Measurements from ENCODE around the gene TM2D1.

Gene TM2D1

DNA sequence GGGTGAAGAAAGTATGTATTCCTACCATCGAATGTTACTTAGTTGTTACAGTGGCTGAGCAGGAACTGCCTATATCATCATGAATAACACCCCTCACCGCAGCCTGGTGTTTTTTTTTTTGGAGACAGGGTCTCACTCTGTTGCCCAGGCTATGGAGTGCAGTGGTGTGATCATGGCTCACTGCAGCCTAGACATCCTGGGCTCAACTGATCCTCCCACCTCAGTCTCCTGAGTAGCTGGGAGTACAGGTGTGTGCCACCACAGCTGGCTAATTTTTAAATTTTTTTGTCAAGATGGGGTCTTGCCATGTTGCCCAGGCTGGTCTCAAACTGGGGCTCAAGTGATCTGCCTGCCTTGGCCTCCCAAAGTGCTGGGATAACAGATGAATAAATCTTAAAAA lies 24.6 kb upstream of the TM2D1 start:
- TF ChIP-seq, protein P1, sequence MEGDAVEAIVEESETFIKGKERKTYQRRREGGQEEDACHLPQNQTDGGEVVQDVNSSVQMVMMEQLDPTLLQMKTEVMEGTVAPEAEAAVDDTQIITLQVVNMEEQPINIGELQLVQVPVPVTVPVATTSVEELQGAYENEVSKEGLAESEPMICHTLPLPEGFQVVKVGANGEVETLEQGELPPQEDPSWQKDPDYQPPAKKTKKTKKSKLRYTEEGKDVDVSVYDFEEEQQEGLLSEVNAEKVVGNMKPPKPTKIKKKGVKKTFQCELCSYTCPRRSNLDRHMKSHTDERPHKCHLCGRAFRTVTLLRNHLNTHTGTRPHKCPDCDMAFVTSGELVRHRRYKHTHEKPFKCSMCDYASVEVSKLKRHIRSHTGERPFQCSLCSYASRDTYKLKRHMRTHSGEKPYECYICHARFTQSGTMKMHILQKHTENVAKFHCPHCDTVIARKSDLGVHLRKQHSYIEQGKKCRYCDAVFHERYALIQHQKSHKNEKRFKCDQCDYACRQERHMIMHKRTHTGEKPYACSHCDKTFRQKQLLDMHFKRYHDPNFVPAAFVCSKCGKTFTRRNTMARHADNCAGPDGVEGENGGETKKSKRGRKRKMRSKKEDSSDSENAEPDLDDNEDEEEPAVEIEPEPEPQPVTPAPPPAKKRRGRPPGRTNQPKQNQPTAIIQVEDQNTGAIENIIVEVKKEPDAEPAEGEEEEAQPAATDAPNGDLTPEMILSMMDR (conservative IDR thresholded peaks at IDR 0.05): no peak
- no peak overlapping the region for H3K27ac ChIP-seq

DNA sequence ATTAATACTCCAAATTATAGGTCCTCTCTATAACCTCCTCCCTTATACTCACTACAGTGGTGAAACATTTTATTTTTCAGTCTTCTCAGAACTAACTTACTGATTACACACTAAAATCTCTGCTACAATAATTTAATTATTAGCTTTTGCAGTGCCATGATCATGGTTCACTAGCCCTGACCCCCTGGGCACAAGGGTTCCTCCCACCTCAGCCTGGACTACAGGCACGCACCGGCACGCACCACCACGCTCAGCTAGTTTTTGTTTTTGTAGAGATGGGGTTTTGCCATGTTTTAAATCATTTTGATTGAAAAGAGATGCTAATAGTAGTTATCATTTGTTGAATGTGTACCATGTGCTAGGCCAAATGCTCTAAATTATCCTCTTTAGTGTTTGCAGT lies 23.6 kb upstream of the TM2D1 start:
- TF ChIP-seq, protein P1 (conservative IDR thresholded peaks at IDR 0.05): no peak
- H3K27ac ChIP-seq: no peak overlapping the region

DNA sequence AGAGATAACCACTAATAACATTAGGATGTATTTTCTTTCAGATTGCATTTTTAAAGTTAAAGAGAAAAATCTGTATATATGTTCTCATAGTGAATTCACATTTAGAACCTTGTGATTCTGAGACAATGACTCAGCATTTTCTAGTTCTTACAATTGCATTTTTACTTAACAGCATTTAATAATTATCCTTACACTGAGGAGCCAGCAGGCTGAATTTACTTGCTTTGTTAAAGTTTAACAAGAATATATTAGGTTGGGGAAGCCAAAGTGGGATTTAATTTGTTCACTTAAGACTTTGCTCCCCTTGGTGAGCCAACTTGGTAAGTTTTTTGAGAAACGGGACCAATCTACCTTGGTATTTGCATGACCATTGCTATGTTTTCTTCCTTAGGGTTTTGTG lies 21.9 kb upstream of the TM2D1 start:
- TF ChIP-seq, protein P1 (conservative IDR thresholded peaks at IDR 0.05): no peak
- peak overlapping the region; percentile 5; the same call in 1 of the 2 replicates for H3K27ac ChIP-seq

DNA sequence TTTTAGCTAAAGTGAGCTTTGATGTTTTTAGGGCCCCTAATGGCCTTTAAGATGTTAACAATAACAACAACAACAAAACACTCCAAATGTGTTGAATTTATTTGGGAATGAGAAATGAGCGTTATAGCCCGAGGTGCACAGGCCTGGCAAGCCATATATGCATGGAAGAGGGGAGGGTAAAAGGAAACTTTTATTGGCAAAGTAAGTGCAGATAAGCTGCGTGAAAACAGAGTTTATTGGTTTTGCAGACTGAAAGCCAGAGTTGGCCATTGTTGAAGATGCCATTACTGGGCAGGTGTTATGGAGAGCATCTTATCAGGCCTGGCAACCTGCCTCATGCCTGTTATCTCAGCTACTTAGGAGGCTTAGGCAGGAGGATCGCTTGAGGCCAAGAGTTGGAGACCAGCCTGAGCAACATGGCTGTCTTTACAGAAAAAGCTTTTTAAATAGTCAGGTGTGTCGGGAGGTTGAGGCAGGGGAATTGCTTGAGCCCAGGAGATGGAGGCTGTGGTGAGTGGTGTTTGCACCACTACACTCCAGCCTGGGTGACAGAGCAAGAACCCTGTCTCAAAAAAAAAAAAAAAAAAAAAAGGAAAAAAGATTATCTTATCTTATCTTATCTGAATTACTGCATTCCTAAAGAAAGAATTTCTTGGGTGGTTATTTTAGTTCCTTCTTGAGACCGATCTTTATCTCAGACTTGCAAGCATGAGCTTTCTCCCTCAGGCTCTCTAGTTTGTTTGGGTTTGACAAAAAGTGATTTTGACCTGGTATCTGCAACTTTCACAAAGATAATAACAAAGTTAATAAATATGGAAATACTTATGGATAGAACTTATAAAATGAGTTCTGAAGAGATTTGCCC lies 19.0 kb upstream of the TM2D1 start:
- TF ChIP-seq, protein P1 (conservative IDR thresholded peaks at IDR 0.05): no peak
- peak overlapping the region; percentile 99 for H3K27ac ChIP-seq

DNA sequence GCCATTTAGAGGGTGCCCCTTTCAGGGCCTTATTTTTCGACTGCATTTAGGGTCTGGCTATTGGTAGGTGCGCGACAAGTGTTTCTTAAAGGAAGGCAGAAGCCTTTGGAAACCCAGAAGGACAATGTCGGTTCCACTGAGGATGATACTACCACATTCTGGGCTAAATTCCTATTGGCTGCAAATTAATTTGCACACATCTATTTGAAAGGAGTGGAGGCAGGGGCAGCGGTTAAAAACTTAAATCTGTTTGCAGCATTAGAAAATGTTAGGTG lies 18.4 kb upstream of the TM2D1 start:
- H3K27ac ChIP-seq: peak overlapping the region; percentile 99
- TF ChIP-seq, protein P1 (conservative IDR thresholded peaks at IDR 0.05): no peak

DNA sequence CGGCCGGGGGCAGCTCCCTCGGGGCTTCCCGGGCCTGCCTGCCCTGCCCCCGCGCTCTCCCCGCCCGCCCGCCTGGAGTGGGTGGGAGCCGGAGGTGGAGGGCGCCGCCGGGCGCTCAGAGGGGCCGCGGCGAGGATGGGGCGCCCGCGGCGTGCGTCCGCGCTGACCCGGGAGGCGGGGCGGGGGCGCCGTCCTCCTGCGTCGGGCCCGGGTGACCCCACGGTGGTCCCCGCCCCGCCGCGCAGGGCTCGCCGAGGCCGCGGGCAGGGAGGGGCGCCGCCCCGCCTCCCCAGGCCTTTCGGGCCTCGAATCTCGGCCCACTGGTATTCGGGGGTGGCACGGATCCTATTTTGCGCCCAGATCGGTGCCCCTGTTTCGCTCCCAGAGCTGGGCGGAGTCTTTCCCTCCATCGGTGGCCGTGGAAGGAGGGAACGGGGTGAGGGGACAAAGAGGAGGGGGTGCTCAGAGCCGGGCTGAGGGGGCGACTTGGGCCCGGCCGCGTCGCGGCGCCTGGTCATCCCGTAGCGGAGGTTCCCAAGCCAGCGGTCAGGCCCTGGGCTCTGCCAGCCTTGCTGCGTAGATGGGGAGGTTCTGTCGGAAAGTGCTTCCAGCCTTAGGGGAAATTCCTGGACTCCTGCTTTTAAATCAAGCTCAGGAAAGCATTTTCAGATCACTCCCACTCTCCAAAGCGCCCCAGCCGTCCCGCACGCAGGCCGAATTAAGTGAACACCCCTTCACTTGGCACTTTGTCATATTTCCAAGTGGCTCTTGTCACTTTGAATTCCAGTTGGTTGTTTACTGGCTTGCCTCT lies 17.9 kb upstream of the TM2D1 start:
- TF ChIP-seq, protein P1 (conservative IDR thresholded peaks at IDR 0.05): no peak
- H3K27ac ChIP-seq: peak overlapping the region; percentile 99
